WTC11 (cell line): ENCODE data around the gene ARHGAP10. TPM values are rescaled to one million over a fixed set of nuclear protein-coding genes. Genes with fewer than 3 reads are reported as not detected.

Source experiments
- ATAC-seq: fragments of 200-7000 bp; cut with Tn5 transposase; 2 replicates; pipeline ENCODE4 v1.10.0; 2021; ENCODE audit warnings: mild to moderate bottlenecking, moderate library complexity
- CTCF ChIA-PET: fragments of 300-600 bp; sonication (Branson Sonifier 250); formaldehyde crosslinking; loops from one replicate; lab custom pipeline; 2021; ENCODE audit warnings: antibody characterized with exemption; lab: Charles Lee
- POLR2A ChIA-PET: fragments of 350-600 bp; sonication (Branson Sonifier 250); formaldehyde crosslinking; loops from one replicate; lab custom pipeline; 2021; ENCODE audit warnings: antibody characterized with exemption; lab: Charles Lee
- DNase-seq: peaks from one replicate; pipeline ENCODE4 v3.0.0; 2021; ENCODE audit warnings: low spot score
- H3K27ac Mint-ChIP-seq: 2 replicates; pipeline ENCODE4 v1.8.0; 2021; ENCODE audit warnings: mixed read lengths
- H3K27me3 Mint-ChIP-seq: 2 replicates; pipeline ENCODE4 v1.8.0; 2021; ENCODE audit warnings: low read depth, mild to moderate bottlenecking, moderate library complexity, mixed read lengths
- H3K36me3 Mint-ChIP-seq: 2 replicates; pipeline ENCODE4 v1.8.0; 2021; ENCODE audit warnings: mixed read lengths
- H3K4me1 Mint-ChIP-seq: 2 replicates; pipeline ENCODE4 v1.8.0; 2022; ENCODE audit warnings: mixed read lengths
- H3K4me3 Mint-ChIP-seq: 2 replicates; pipeline ENCODE4 v1.8.0; 2021; ENCODE audit warnings: mild to moderate bottlenecking, moderate library complexity, mixed read lengths
- H3K9me3 Mint-ChIP-seq: 2 replicates; pipeline ENCODE4 v1.8.0; 2021; ENCODE audit warnings: mixed read lengths
- ATF3 ChIP-seq: sonication (generic); formaldehyde crosslinking; conservative IDR thresholded peaks from 2 replicates; pipeline ENCODE4 v1.8.1; 2022; ENCODE audit warnings: mild to moderate bottlenecking, missing genetic modification reagents
- CBFB ChIP-seq: sonication (generic); formaldehyde crosslinking; IDR thresholded peaks from 2 replicates; pipeline ENCODE4 v1.8.1; 2022; ENCODE audit warnings: mild to moderate bottlenecking, low read depth, missing genetic modification reagents
- GABPB1 ChIP-seq: sonication (generic); formaldehyde crosslinking; IDR thresholded peaks from 2 replicates; pipeline ENCODE4 v1.8.1; 2023; ENCODE audit warnings: mild to moderate bottlenecking, missing genetic modification reagents
- HMGA2 ChIP-seq: fragments of 250-450 bp; sonication (Bioruptor Pico); IDR thresholded peaks from 2 replicates; pipeline ENCODE4 v1.4.0; 2021; ENCODE audit warnings: mild to moderate bottlenecking, moderate library complexity
- HMGXB4 ChIP-seq: sonication (generic); formaldehyde crosslinking; IDR thresholded peaks from 2 replicates; pipeline ENCODE4 v1.8.1; 2023; ENCODE audit warnings: mild to moderate bottlenecking, moderate library complexity, missing genetic modification reagents
- MLX ChIP-seq: sonication (generic); formaldehyde crosslinking; IDR thresholded peaks from 2 replicates; pipeline ENCODE4 v1.8.1; 2023; ENCODE audit warnings: mild to moderate bottlenecking, missing genetic modification reagents, moderate library complexity
- MYBL2 ChIP-seq: sonication (generic); formaldehyde crosslinking; IDR thresholded peaks from 2 replicates; pipeline ENCODE4 v1.8.1; 2023; ENCODE audit warnings: mild to moderate bottlenecking, moderate library complexity, missing genetic modification reagents
- NFATC4 ChIP-seq: fragments of 250-450 bp; sonication (Bioruptor Pico); IDR thresholded peaks from 2 replicates; pipeline ENCODE4 v1.9.0; 2021; ENCODE audit warnings: mild to moderate bottlenecking
- NFYB ChIP-seq: sonication (generic); formaldehyde crosslinking; conservative IDR thresholded peaks from 2 replicates; pipeline ENCODE4 v1.8.0; 2022; ENCODE audit warnings: low read depth, missing genetic modification reagents
- NR1H2 ChIP-seq: sonication (generic); formaldehyde crosslinking; IDR thresholded peaks from 2 replicates; pipeline ENCODE4 v1.9.0; 2021; ENCODE audit warnings: mild to moderate bottlenecking, moderate library complexity, missing genetic modification reagents
- NR2C2 ChIP-seq: sonication (generic); formaldehyde crosslinking; IDR thresholded peaks from 2 replicates; pipeline ENCODE4 v1.8.0; 2022; ENCODE audit warnings: mild to moderate bottlenecking, missing genetic modification reagents
- SMAD4 ChIP-seq: sonication (generic); formaldehyde crosslinking; IDR thresholded peaks from 2 replicates; pipeline ENCODE4 v1.8.0; 2022; ENCODE audit warnings: mild to moderate bottlenecking, missing genetic modification reagents
- SOX15 ChIP-seq: fragments of 250-450 bp; sonication (Bioruptor Pico); IDR thresholded peaks from 2 replicates; pipeline ENCODE4 v1.9.0; 2021; ENCODE audit warnings: mild to moderate bottlenecking
- TEAD4 ChIP-seq: sonication (generic); formaldehyde crosslinking; IDR thresholded peaks from 2 replicates; pipeline ENCODE4 v1.8.0; 2022; ENCODE audit warnings: mild to moderate bottlenecking, missing genetic modification reagents
- USF1 ChIP-seq: sonication (generic); formaldehyde crosslinking; IDR thresholded peaks from 2 replicates; pipeline ENCODE4 v1.8.0; 2022; ENCODE audit warnings: mild to moderate bottlenecking, missing genetic modification reagents
- ZBTB43 ChIP-seq: sonication (generic); formaldehyde crosslinking; IDR thresholded peaks from 2 replicates; pipeline ENCODE4 v1.8.1; 2023; ENCODE audit warnings: mild to moderate bottlenecking, missing genetic modification reagents
- ZNF121 ChIP-seq: sonication (generic); formaldehyde crosslinking; IDR thresholded peaks from 2 replicates; pipeline ENCODE4 v1.8.0; 2023; ENCODE audit warnings: missing genetic modification reagents
- ZNF416 ChIP-seq: fragments of 250-450 bp; sonication (Bioruptor Pico); IDR thresholded peaks from 2 replicates; pipeline ENCODE4 v1.9.0; 2021; ENCODE audit warnings: mild to moderate bottlenecking, inconsistent platforms
- ZNF532 ChIP-seq: fragments of 250-450 bp; sonication (Bioruptor Pico); IDR thresholded peaks from 2 replicates; pipeline ENCODE4 v1.9.0; 2021; ENCODE audit warnings: mild to moderate bottlenecking, borderline replicate concordance
- total RNA-seq: library from RNA; stranded (reverse); gene quantifications from 3 replicates; pipeline ENCODE4 v1.2.3, GENCODE V29; 2021

The ARHGAP10 gene
- total RNA-seq, 1 experiment from 2014 or later = 9.6 TPM

- peaks cover 40% of the 10 kb centered on the region for H3K27me3 Mint-ChIP-seq
- DNase-seq (no peak), ATAC-seq (no peak)
- ChIA-PET CTCF (interaction anchor here (2.6 kb wide), 1 partner anchor 141 kb away, joined by 11 read pairs; no protein-coding TSS in a partner anchor), POLR2A (no interaction called here)
- peaks cover 12% of the 10 kb centered on the region for H3K4me1 Mint-ChIP-seq
- no peaks in the 10 kb centered on the region for H3K9me3 Mint-ChIP-seq
- no peak overlapping the region for H3K4me3 Mint-ChIP-seq
- TF ChIP-seq GABPB1 (no peak), TEAD4 (CRISPR knock-in tag) (no peak), ZNF532 (no peak), MLX (CRISPR knock-in tag) (no peak), ZNF121 (no peak), HMGA2 (CRISPR knock-in tag) (no peak), USF1 (no peak), HMGXB4 (CRISPR knock-in tag) (no peak)
- H3K27ac Mint-ChIP-seq = no peak overlapping the region
- no peaks in the 10 kb centered on the region for H3K36me3 Mint-ChIP-seq
Measured at GRCh38 chr4:147725673-147726072, 6.2 kb upstream of the ARHGAP10 start.

- ATAC-seq (no peak), DNase-seq (no peak)
- CTCF ChIA-PET = interaction anchor here (2.0 kb wide), 1 partner anchor 139 kb away, joined by 7 read pairs; no protein-coding TSS in a partner anchor
- peaks cover 50% of the 10 kb centered on the region for H3K27me3 Mint-ChIP-seq
- POLR2A ChIA-PET = no interaction called here
- H3K27ac Mint-ChIP-seq = no peak overlapping the region
- TF ChIP-seq ZBTB43 (CRISPR knock-in tag) (no peak), HMGXB4 (CRISPR knock-in tag) (no peak), HMGA2 (CRISPR knock-in tag) (no peak), NFATC4 (CRISPR knock-in tag) (no peak)
- H3K4me3 Mint-ChIP-seq = no peak overlapping the region
- no peaks in the 10 kb centered on the region for H3K36me3 Mint-ChIP-seq
- no peaks in the 10 kb centered on the region for H3K9me3 Mint-ChIP-seq
- peaks cover 16% of the 10 kb centered on the region for H3K4me1 Mint-ChIP-seq
Measured at GRCh38 chr4:147727476-147728028, 4.3 kb upstream of the ARHGAP10 start.

GRCh38 chr4:147730333-147730732 lies 1.6 kb upstream of the ARHGAP10 start:
- no peaks in the 10 kb centered on the region for H3K36me3 Mint-ChIP-seq
- ChIA-PET POLR2A (interaction anchor here (1.6 kb wide), 1 partner anchor 47 kb away, joined by 5 read pairs; the partner anchor contains the start of gene PRMT9), CTCF (interaction anchor here (2.3 kb wide), 1 partner anchor 137 kb away, joined by 13 read pairs; no protein-coding TSS in a partner anchor)
- no peaks in the 10 kb centered on the region for H3K9me3 Mint-ChIP-seq
- H3K27ac Mint-ChIP-seq = no peak overlapping the region
- H3K4me1 Mint-ChIP-seq = peaks cover 32% of the 10 kb centered on the region
- peaks cover 76% of the 10 kb centered on the region for H3K27me3 Mint-ChIP-seq
- ATAC-seq = no peak
- H3K4me3 Mint-ChIP-seq = peak overlapping the region; percentile 83
- no peak for DNase-seq
- TF ChIP-seq MYBL2 (CRISPR knock-in tag) (no peak), HMGA2 (CRISPR knock-in tag) (no peak), ZNF416 (CRISPR knock-in tag) (no peak), NR2C2 (CRISPR knock-in tag) (no peak), SMAD4 (CRISPR knock-in tag) (no peak), CBFB (CRISPR knock-in tag) (no peak), NFYB (CRISPR knock-in tag) (no peak), ATF3 (no peak), HMGXB4 (CRISPR knock-in tag) (no peak), NR1H2 (CRISPR knock-in tag) (no peak), SOX15 (CRISPR knock-in tag) (no peak)
